ENCODE results near the gene CNOT4. TPM values are rescaled to one million over a fixed set of nuclear protein-coding genes. Genes with fewer than 3 reads are reported as not detected.

CNOT4 gene
- total and polyA plus RNA-seq, 2 donors (not counting 1 experiment from before 2014, with no cell fraction given), result 14.9 to 15.9 TPM

DNA sequence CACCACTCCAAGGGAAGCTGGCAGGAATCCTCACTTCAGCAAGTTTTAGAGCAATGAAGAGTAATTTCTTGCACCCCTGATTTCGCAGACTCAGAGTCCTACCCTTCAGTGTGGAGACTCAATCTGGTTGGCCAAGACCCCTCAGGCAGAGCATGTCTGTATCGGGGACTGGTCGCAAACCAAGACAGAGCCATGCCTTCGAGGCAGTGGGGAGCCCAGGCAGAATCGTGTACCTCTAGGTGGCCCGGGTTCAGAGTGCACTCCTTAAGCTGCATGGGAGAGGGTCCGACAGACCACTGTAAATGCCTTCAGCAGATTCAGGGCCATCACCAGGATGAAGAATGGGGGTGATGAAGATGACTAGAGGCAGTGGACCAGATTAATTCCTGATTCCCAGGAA, 181.4 kb downstream of the CNOT4 start:
- TF ChIP-seq, protein P1, sequence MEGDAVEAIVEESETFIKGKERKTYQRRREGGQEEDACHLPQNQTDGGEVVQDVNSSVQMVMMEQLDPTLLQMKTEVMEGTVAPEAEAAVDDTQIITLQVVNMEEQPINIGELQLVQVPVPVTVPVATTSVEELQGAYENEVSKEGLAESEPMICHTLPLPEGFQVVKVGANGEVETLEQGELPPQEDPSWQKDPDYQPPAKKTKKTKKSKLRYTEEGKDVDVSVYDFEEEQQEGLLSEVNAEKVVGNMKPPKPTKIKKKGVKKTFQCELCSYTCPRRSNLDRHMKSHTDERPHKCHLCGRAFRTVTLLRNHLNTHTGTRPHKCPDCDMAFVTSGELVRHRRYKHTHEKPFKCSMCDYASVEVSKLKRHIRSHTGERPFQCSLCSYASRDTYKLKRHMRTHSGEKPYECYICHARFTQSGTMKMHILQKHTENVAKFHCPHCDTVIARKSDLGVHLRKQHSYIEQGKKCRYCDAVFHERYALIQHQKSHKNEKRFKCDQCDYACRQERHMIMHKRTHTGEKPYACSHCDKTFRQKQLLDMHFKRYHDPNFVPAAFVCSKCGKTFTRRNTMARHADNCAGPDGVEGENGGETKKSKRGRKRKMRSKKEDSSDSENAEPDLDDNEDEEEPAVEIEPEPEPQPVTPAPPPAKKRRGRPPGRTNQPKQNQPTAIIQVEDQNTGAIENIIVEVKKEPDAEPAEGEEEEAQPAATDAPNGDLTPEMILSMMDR (conservative IDR thresholded peaks at IDR 0.05 in 1 of 2, IDR thresholded peaks at IDR 0.05 in 1 of 2; ENCODE audit: low read depth in 1 of 2, low read length in 2 of 2), result no peak
- TF ChIP-seq EZH2 (IDR thresholded peaks at IDR 0.05; ENCODE audit: low read length, missing control alignments), result no peak
- Histone ChIP-seq H3K79me2 (ENCODE audit: control insufficient read depth, insufficient read depth, low read length) (no peaks in the 10 kb centered on the region), H3K36me3 (ENCODE audit: control insufficient read depth, insufficient read depth, low read length) (no peaks in the 10 kb centered on the region), H3K4me2 (ENCODE audit: extremely low read depth, insufficient read depth, low read length) (no peak overlapping the region), H3K9ac (ENCODE audit: insufficient read depth, low read length) (no peak overlapping the region), H2AFZ (ENCODE audit: low read length) (no peak overlapping the region), H3K4me3 (replicated peaks in 1 of 4; ENCODE audit: control extremely low read depth in 1 of 4, insufficient read depth in 1 of 4, low read depth in 3 of 4, low read length in 4 of 4) (no peak overlapping the region), H3K4me1 (ENCODE audit: control insufficient read depth, extremely low read depth, insufficient read depth, low read length) (no peaks in the 10 kb centered on the region), H3K27ac (ENCODE audit: insufficient read depth, low read length) (no peak overlapping the region), H4K20me1 (ENCODE audit: control insufficient read depth, extremely low read depth, insufficient read depth, low read length) (no peaks in the 10 kb centered on the region), H3K27me3 (ENCODE audit: control insufficient read depth, insufficient read depth, low read length) (no peaks in the 10 kb centered on the region), H3K9me3 (ENCODE audit: control insufficient read depth, insufficient read depth, low read depth, low read length) (no peaks in the 10 kb centered on the region)
- no peak for DNase-seq (ENCODE audit: low read depth in 2 of 2)

DNA sequence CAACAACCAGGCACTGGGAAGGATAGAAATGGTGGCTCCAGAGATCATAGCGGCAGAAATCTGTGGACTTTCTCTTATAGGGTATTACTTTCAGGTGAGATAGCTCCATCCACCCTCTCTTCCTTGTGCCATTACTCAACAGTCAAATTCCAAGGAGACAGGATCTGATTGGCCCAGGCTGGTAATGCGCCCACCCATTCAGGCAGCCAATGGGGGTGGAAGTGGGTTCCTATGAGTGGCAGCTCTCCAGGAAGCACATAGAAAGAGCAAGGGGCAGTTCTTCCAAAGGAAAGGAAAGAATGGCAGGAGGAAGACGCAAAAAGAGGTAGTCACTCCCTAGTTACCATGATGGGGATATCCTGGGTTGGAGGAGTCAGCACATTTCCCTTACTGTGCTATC, 181.8 kb downstream of the CNOT4 start:
- Histone ChIP-seq H3K27ac (ENCODE audit: insufficient read depth, low read length) (no peak overlapping the region), H4K20me1 (ENCODE audit: control insufficient read depth, extremely low read depth, insufficient read depth, low read length) (no peaks in the 10 kb centered on the region), H3K4me3 (replicated peaks in 1 of 4; ENCODE audit: control extremely low read depth in 1 of 4, insufficient read depth in 1 of 4, low read depth in 3 of 4, low read length in 4 of 4) (no peak overlapping the region), H3K4me1 (ENCODE audit: control insufficient read depth, extremely low read depth, insufficient read depth, low read length) (no peaks in the 10 kb centered on the region), H3K9me3 (ENCODE audit: control insufficient read depth, insufficient read depth, low read depth, low read length) (no peaks in the 10 kb centered on the region), H3K4me2 (ENCODE audit: extremely low read depth, insufficient read depth, low read length) (no peak overlapping the region), H3K27me3 (ENCODE audit: control insufficient read depth, insufficient read depth, low read length) (no peaks in the 10 kb centered on the region), H3K36me3 (ENCODE audit: control insufficient read depth, insufficient read depth, low read length) (no peaks in the 10 kb centered on the region), H3K9ac (ENCODE audit: insufficient read depth, low read length) (no peak overlapping the region), H2AFZ (ENCODE audit: low read length) (no peak overlapping the region), H3K79me2 (ENCODE audit: control insufficient read depth, insufficient read depth, low read length) (no peaks in the 10 kb centered on the region)
- TF ChIP-seq EZH2 (IDR thresholded peaks at IDR 0.05; ENCODE audit: low read length, missing control alignments), result no peak
- TF ChIP-seq, protein P1 (conservative IDR thresholded peaks at IDR 0.05 in 1 of 2, IDR thresholded peaks at IDR 0.05 in 1 of 2; ENCODE audit: low read depth in 1 of 2, low read length in 2 of 2), result no peak
- no peak for DNase-seq (ENCODE audit: low read depth in 2 of 2)

DNA sequence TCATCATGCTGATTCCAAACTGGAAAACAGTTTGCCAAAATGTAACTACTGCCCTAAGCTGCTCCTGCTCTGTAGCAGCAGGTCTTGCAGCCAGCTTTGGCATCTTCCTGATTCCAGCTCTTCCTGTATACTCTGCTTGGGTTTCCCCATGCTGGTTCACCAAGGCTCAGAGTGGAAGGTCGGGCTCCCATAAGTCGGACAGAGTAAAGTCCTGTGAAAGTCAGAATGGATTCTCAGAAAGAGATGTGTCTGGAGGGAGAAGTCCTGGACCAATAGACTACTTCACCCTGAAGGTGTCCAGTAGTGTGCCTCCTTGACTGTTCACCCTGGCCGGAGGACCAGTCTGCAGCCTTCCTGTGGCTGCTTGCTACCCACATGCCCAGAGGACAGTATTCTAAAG, 182.4 kb downstream of the CNOT4 start:
- Histone ChIP-seq H3K9ac (ENCODE audit: insufficient read depth, low read length) (no peak overlapping the region), H3K27ac (ENCODE audit: insufficient read depth, low read length) (no peak overlapping the region), H3K79me2 (ENCODE audit: control insufficient read depth, insufficient read depth, low read length) (no peaks in the 10 kb centered on the region), H3K27me3 (ENCODE audit: control insufficient read depth, insufficient read depth, low read length) (peaks cover 5% of the 10 kb centered on the region), H3K4me3 (replicated peaks in 1 of 4; ENCODE audit: control extremely low read depth in 1 of 4, insufficient read depth in 1 of 4, low read depth in 3 of 4, low read length in 4 of 4) (no peak overlapping the region), H3K4me1 (ENCODE audit: control insufficient read depth, extremely low read depth, insufficient read depth, low read length) (no peaks in the 10 kb centered on the region), H3K9me3 (ENCODE audit: control insufficient read depth, insufficient read depth, low read depth, low read length) (no peaks in the 10 kb centered on the region), H3K36me3 (ENCODE audit: control insufficient read depth, insufficient read depth, low read length) (no peaks in the 10 kb centered on the region), H3K4me2 (ENCODE audit: extremely low read depth, insufficient read depth, low read length) (no peak overlapping the region), H4K20me1 (ENCODE audit: control insufficient read depth, extremely low read depth, insufficient read depth, low read length) (no peaks in the 10 kb centered on the region), H2AFZ (ENCODE audit: low read length) (no peak overlapping the region)
- DNase-seq (ENCODE audit: low read depth in 2 of 2), result no peak
- TF ChIP-seq EZH2 (IDR thresholded peaks at IDR 0.05; ENCODE audit: low read length, missing control alignments), result no peak
- TF ChIP-seq, protein P1 (conservative IDR thresholded peaks at IDR 0.05 in 1 of 2, IDR thresholded peaks at IDR 0.05 in 1 of 2; ENCODE audit: low read depth in 1 of 2, low read length in 2 of 2), result no peak

Data from fibroblast of lung (primary cell).